Brain pericyte (primary cell): Measurements from ENCODE around the gene SFMBT2.
A peak's percentile ranks its signal among the peaks of the same experiment; 100 is the strongest.

Experiments used
- DNase-seq: peaks from one replicate; pipeline ENCODE4 v3.0.0-alpha.2; 2012; ENCODE audit warnings: low read depth, low spot score

Gene SFMBT2

GRCh38 chr10:7265396-7266123, 145.3 kb downstream of the SFMBT2 start:
- no peak for DNase-seq

- DNase-seq, result no peak
Measured at GRCh38 chr10:7264313-7264756, 146.5 kb downstream of the SFMBT2 start.

GRCh38 chr10:7263616-7264015, 147.2 kb downstream of the SFMBT2 start:
- DNase-seq, result no peak

- no peak for DNase-seq
Measured at GRCh38 chr10:7261351-7261750, 149.5 kb downstream of the SFMBT2 start.

- no peak for DNase-seq
Measured at GRCh38 chr10:7260912-7261311, 149.9 kb downstream of the SFMBT2 start.

- DNase-seq, result peak; percentile 20
Measured at GRCh38 chr10:7260412-7260900, 150.4 kb downstream of the SFMBT2 start.

GRCh38 chr10:7258948-7259523, 151.8 kb downstream of the SFMBT2 start:
- no peak for DNase-seq

GRCh38 chr10:7255517-7255916, 155.3 kb downstream of the SFMBT2 start:
- DNase-seq, result no peak

GRCh38 chr10:7251696-7252465, 159.0 kb downstream of the SFMBT2 start:
- DNase-seq, result no peak

- no peak for DNase-seq
Measured at GRCh38 chr10:7250236-7250635, 160.6 kb downstream of the SFMBT2 start.

GRCh38 chr10:7248585-7249164, 162.2 kb downstream of the SFMBT2 start:
- DNase-seq, result no peak

GRCh38 chr10:7248148-7248547, 162.7 kb downstream of the SFMBT2 start:
- DNase-seq, result no peak

- DNase-seq, result no peak
Measured at GRCh38 chr10:7245505-7245904, 165.3 kb downstream of the SFMBT2 start.

- no peak for DNase-seq
Measured at GRCh38 chr10:7243873-7244272, 167.0 kb downstream of the SFMBT2 start.

GRCh38 chr10:7243139-7243538, 167.7 kb downstream of the SFMBT2 start:
- no peak for DNase-seq

- DNase-seq, result no peak
Measured at GRCh38 chr10:7239312-7239985, 171.4 kb downstream of the SFMBT2 start.

GRCh38 chr10:7235376-7235775, 175.5 kb downstream of the SFMBT2 start:
- DNase-seq, result no peak

- DNase-seq, result no peak
Measured at GRCh38 chr10:7234109-7234508, 176.7 kb downstream of the SFMBT2 start.

- no peak for DNase-seq
Measured at GRCh38 chr10:7233259-7233991, 177.4 kb downstream of the SFMBT2 start.

- no peak for DNase-seq
Measured at GRCh38 chr10:7231509-7232414, 179.1 kb downstream of the SFMBT2 start.
